Neural progenitor cell (in vitro differentiated cells): ENCODE results near the gene ACTC1.

Experiments
- EZH2 ChIP-seq: fragments of 200-600 bp; sonication (generic); IDR thresholded peaks from 2 replicates; pipeline ENCODE4 v1.6.1; 2017; ENCODE audit warnings: antibody characterized with exemption, mild to moderate bottlenecking, moderate library complexity
- TF ChIP-seq, protein P1 (sequence below): fragments of 200-600 bp; sonication (generic); IDR thresholded peaks from 2 replicates; pipeline ENCODE4 v1.5.1; 2017; ENCODE audit warnings: antibody characterized with exemption, mild to moderate bottlenecking

DNA sequence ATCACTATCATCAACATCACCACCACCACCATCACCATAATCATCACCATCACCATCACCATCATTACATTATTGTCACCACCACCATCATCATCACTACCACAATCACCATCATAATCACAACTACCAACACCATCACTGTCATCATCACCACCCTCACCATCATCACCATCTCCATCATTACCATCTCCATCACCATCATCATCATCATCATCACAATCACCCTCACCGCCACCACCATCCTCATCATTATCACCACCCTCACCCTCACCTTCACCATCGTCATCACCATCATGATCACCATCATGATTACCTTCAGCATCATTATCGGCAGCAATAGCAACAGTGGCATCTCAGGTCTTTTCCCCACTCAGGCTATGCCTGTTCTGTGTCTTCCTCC lies 42.9 kb upstream of the ACTC1 start:
- TF ChIP-seq, protein P1, sequence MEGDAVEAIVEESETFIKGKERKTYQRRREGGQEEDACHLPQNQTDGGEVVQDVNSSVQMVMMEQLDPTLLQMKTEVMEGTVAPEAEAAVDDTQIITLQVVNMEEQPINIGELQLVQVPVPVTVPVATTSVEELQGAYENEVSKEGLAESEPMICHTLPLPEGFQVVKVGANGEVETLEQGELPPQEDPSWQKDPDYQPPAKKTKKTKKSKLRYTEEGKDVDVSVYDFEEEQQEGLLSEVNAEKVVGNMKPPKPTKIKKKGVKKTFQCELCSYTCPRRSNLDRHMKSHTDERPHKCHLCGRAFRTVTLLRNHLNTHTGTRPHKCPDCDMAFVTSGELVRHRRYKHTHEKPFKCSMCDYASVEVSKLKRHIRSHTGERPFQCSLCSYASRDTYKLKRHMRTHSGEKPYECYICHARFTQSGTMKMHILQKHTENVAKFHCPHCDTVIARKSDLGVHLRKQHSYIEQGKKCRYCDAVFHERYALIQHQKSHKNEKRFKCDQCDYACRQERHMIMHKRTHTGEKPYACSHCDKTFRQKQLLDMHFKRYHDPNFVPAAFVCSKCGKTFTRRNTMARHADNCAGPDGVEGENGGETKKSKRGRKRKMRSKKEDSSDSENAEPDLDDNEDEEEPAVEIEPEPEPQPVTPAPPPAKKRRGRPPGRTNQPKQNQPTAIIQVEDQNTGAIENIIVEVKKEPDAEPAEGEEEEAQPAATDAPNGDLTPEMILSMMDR, result no peak
- TF ChIP-seq EZH2, result no peak
